Stimulated activated CD8-positive, alpha-beta memory T cell treated with anti-CD3 and anti-CD28 coated beads, Interleukin-15, amount 100 ng/mL, for 1 hour (primary cell): ENCODE data around the gene CEP72.
A peak's percentile ranks its signal among the peaks of the same experiment; 100 is the strongest.

Experiments
- DNase-seq: peaks from one replicate; pipeline ENCODE4 v3.0.0-alpha.2; 2020; ENCODE audit warnings: low read depth

The CEP72 gene

DNA sequence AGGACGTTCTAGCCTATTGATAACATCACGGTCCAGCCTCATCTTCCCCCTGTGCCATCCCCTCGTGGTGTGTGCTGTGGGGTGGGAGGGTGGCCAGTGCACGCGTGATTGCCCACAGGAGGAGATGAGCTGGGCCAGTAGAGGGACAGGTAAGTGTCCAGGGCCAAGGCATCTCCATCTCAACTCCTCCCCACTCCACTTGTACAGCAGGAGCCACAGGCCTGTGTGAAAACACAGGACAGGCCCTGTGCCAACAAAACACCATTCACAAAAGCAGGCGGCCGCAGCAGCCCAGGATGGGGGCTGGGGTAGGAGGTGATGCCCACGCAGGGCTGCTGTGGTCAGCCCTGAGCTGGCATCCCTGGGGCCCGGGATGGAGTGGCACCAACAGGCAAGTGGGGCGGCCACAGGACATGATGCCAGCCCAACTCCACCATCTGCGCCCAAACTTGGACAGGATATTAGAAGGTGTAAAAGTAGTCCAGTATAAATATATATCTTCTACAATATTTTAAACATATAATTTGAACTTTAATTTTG lies 48.4 kb downstream of the CEP72 start:
- DNase-seq, result no peak

GRCh38 chr5:661891-662750 lies 50.0 kb downstream of the CEP72 start:
- DNase-seq, result no peak

- DNase-seq, result no peak
Observed at GRCh38 chr5:662751-663435, 50.8 kb downstream of the CEP72 start.

GRCh38 chr5:663436-664342 lies 51.5 kb downstream of the CEP72 start:
- no peak for DNase-seq

GRCh38 chr5:664343-664993 lies 52.3 kb downstream of the CEP72 start:
- no peak for DNase-seq

DNA sequence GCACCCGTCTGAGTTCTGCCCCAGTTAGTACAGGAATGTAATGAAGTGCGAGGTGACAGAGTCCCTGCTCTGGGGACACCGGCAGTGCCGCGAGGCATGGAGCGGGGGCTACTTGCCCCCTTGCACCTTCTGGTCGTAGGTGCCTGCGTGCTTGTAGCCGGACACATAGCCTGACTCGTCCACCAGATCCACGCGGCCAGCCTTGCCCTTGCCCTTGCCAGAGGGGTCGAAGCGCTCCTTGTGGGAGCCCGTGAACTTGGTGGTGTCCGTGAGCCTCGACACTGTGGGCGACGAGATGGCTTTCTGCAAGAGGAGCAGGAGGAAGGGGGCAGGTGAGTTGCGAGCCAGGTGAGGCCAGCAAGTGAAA lies 52.8 kb downstream of the CEP72 start:
- no peak for DNase-seq

GRCh38 chr5:665541-665955 lies 53.4 kb downstream of the CEP72 start:
- no peak for DNase-seq

- DNase-seq, result no peak
Observed at GRCh38 chr5:665956-666711, 54.0 kb downstream of the CEP72 start.

DNA sequence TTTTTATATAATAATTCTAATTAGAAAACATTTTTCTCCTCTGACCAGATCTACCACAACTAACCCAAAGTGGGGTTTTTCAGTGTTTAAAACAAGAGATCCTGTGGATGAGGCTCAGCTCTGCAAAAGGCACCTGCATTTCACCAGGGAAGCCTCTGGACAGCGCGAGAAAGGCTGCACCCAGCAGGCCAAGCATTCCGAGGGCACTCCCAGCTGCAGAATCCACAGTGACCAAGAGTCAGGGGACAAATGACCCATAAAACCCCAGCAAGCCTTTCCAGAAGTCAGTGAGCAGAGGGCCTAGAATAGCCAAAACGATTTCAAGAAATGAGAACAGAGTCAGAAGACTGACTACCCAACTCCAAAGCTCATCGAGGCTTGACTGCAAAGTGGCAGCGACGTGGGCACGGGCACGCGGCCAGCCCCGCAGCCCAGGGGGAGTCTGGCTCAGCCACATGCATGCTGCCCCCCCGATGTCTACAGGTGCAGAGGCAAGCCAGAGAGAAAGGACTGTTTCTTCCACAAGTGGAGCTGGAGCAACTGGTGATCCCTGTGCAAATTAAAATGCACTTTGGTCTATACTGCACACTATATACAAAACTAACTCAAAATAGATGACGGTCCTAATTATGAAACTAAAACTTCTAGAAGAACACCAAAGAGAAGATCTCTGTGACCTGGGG lies 54.8 kb downstream of the CEP72 start:
- DNase-seq, result no peak

GRCh38 chr5:668283-668995 lies 56.3 kb downstream of the CEP72 start:
- DNase-seq, result no peak

DNA sequence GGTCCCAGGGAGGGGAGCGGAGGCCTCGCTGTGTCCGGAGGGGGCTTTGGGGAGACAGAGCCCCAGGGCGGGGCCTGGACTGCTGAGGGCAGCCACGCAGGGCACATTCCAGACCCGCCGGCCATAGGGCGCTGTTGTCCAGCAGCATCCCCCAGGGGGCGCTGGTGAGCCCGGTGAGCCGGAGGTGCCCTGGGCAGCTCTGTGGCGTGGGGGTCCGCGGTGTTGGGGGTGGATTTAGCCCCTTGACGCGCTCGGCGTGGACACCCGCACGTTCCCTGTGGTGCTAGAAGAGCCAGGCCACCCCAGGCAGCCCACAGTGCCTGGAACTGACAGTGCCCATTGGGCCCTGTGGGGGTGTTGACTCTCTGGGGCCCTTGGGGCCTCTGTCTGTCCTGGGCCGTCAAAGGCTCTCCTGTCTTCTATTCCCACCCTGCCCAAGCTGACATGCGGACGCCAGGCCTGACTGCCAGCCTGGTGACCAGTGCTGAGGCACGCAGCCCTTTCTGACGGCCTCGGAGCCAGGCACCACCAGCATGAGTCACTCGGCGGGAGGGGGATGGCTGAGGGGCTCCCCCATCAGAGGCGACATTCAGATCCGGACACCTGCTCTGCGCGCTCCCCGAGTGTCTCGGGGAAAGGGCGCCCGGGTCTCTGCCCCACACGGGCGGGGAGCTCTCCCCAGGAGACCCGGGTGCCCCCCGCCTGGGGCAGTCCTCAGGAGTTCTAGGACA lies 57.1 kb downstream of the CEP72 start:
- DNase-seq, result no peak

- no peak for DNase-seq
Observed at GRCh38 chr5:669842-670395, 57.8 kb downstream of the CEP72 start.

DNA sequence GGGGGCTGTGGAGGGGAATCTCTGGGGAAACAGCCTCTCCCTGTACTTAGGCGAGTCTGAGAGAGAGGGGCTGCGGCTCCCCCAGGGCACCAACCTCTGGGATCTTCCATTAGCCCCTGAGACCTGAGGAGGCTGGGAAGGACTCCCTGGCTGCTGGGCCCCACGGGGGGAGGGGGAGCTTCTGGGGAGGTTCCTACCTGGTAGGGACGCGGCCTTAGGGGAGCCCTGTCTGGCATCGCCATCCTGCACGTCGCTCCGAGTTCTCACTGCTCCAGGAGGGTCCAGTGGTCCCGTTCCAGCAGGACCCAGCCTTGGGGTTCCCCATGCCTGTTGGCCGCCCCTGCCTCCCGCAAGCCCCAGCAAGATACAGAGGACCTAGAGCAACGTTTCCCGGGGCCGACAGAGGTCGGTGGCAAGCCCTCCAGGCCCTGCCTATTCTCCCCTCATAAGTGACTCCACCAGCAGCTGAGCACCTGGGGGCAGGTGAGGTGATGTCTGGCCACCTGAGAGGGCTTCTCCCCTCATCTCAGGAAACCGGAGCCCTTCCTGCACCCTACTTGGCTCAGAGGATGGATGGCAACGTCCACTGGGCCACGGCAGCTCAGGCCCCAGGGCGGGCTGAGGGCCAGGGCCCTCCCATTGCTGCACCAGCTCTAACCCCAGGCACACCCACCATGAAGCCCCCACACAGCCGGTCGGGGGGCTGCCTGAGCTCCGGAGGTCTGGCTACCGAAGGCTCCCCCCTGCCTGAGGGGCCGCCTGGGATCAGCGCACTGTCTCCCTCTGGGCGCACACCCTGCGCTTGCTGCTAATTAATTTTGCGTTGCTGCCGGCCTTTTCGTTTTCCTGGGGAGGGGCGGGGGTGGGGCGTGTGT lies 58.5 kb downstream of the CEP72 start:
- no peak for DNase-seq

- peak; percentile 47 for DNase-seq
Observed at GRCh38 chr5:671459-672328, 59.6 kb downstream of the CEP72 start.

- DNase-seq, result peak; percentile 57
Observed at GRCh38 chr5:672329-673160, 60.4 kb downstream of the CEP72 start.
